HG03558 (cell line): Measurements from ENCODE around the gene LOC101059915.

ENCODE experiments used
- ATAC-seq: cut with Tn5 transposase; IDR thresholded peaks from one replicate; pipeline ENCODE4 v1.9.1; 2021; ENCODE audit warnings: moderate number of reproducible peaks; ENCODE audit not compliant: unreplicated experiment; ENCODE audit errors: extremely low read depth

Gene LOC101059915

GRCh38 chrX:71667328-71668247, at the start of gene LOC101059915:
LOC101059915 (plus strand) TSS chrX:71667546.
- ATAC-seq = no peak

GRCh38 chrX:71617742-71618141, 49.6 kb upstream of the LOC101059915 start:
- no peak for ATAC-seq

GRCh38 chrX:71618303-71618721, 49.0 kb upstream of the LOC101059915 start, which contains the start of gene CXCR3:
CXCR3 (minus strand) TSS chrX:71618511; CDS start chrX:71618449, 62 bp downstream.
- peak; percentile 38 for ATAC-seq

- ATAC-seq = no peak
Observed at GRCh38 chrX:71618787-71619186, 48.6 kb upstream of the LOC101059915 start.

GRCh38 chrX:71619193-71619592, 48.2 kb upstream of the LOC101059915 start:
- ATAC-seq = no peak

- ATAC-seq = no peak
Observed at GRCh38 chrX:71619986-71620385, 47.4 kb upstream of the LOC101059915 start.

- ATAC-seq = no peak
Observed at GRCh38 chrX:71621603-71622002, 45.7 kb upstream of the LOC101059915 start.

GRCh38 chrX:71622032-71622575, 45.2 kb upstream of the LOC101059915 start:
- no peak for ATAC-seq

- ATAC-seq = no peak
Observed at GRCh38 chrX:71622576-71623450, 44.5 kb upstream of the LOC101059915 start.

GRCh38 chrX:71623714-71624113, 43.6 kb upstream of the LOC101059915 start:
- no peak for ATAC-seq

- ATAC-seq = no peak
Observed at GRCh38 chrX:71625471-71625870, 41.9 kb upstream of the LOC101059915 start.

- ATAC-seq = no peak
Observed at GRCh38 chrX:71626576-71626975, 40.8 kb upstream of the LOC101059915 start.

GRCh38 chrX:71627588-71628404, 39.5 kb upstream of the LOC101059915 start:
- ATAC-seq = no peak

- ATAC-seq = no peak
Observed at GRCh38 chrX:71629467-71629866, 37.9 kb upstream of the LOC101059915 start.

GRCh38 chrX:71632923-71633657, 34.3 kb upstream of the LOC101059915 start:
- no peak for ATAC-seq

GRCh38 chrX:71634366-71634765, 33.0 kb upstream of the LOC101059915 start:
- ATAC-seq = no peak

- no peak for ATAC-seq
Observed at GRCh38 chrX:71636438-71637252, 30.7 kb upstream of the LOC101059915 start.

GRCh38 chrX:71637253-71637618, 30.1 kb upstream of the LOC101059915 start:
- ATAC-seq = no peak
